Measurements from ENCODE around the gene ANKRD65.
"Not testable (repeated sequence)": the region's sequence is repeated elsewhere in the genome, so short reads cannot be mapped to it uniquely, and the experiment has no call there.

The ANKRD65 gene

DNA sequence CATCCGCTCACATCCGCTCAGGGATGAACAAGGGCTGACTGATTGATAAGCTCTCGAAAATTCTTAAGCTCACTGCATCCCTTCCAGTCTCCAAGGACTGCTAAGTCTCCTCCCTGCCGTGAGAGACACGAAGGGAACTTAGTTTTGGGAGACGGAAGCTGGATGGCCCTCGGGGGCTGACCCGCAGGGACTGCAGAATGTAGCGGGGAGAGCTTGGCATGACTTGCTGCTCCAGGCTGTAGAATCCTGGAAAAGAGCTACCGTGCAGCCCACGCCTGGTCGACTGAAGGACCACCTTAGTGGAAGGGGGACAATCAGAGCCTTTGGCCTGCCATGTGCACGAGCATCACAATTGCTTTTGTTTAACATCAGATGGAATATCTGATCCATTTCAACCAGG lies 5.3 kb downstream of the ANKRD65 start:
- no peak for DNase-seq

DNA sequence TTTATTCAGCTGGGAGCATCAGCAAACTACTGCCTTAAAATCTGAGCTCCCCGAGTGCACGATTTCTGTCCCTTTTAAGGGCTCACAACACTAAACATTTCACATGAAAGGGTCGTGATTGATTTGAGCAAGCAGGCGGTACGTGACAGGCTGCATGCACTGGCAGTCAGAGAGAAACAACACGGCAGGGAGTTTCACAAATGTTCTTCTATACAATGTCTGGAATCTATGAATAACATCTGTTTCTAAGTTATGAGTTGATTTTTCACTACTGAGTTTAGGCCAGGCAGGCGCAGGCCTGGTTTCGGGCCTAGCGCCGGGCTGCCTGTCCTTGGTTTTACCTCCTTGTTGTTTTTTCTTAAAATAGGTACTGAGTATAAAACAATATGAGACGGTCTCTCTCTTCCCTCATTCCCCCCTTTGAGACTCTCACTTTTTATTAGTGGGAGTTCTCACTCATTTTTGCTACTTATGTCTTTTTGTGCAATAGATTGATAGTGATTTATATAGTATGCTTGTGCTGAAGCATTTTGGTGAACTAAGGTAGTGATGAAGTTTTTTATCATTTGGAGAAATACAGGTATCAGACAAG lies 8.7 kb downstream of the ANKRD65 start:
- peak in 1 of 5 experiments; percentile 35 for DNase-seq

DNA sequence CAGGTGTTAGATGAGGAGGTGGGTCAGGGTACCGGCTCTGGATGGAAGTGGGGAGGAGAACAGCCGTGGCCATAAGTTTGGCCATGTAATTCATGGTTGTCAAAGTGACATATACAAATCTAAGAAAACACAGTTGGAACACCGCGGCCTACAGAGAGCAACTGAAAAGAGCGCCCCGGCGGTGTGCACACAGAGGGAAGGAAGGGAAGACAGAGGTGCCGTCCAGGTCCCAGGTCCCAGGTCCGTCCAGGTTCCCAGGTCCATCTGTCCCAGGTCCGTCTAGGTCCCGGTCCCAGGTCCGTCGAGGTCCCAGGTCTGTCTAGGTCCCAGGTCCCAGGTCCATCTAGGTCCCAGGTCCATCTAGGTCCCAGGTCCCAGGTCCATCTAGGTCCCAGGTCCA lies 9.4 kb downstream of the ANKRD65 start:
- no peak for DNase-seq

DNA sequence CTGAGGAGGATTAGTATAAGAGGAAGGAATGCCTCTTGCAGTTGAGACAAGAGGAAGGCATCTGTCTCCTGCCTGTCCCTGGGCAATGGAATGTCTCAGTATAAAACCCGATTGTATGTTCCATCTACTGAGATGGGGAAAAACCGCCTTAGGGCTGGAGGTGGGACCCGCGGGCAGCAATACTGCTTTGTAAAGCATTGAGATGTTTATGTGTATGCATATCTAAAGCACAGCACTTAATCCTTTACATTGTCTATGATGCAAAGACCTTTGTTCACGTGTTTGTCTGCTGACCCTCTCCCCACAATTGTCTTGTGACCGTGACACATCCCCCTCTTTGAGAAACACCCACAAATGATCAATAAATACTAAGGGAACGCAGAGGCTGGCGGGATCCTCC lies 10.8 kb downstream of the ANKRD65 start:
- DNase-seq: not testable (repeated sequence)

DNA sequence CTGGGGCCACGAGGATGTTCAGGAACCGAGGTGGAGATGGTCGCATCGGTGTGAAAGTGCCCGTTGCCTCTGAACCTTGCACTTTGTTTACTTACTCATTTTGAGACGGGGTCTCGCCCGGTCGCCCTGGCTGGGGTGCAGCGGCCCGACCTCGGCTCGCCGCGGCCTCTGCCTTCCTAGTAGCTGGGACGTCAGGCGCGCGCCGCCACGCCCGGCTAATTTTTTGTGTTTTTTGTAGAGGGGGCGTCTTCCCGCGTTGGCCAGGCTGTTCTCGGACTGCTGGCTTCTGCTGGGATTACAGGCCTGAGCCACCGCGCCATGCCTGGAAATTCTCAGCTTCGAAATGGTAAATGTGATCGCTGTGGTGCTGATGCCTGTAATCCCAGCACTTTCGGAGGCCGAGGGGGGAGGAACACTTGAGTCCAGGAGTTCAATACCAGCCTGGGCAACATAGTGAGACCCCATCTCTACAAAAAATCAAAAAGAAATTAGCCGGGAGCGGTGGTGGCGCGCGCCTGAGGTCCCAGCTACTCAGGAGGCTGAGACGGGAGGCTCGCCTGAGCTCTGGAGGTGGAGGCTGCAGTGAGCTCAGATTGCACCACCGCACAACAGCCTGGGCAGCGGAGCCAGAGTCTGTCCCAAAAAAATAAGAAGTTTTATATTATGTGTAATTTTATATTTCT lies 13.3 kb downstream of the ANKRD65 start:
- peak in 2 of 5 experiments; percentile 27 to 29 for DNase-seq

DNA sequence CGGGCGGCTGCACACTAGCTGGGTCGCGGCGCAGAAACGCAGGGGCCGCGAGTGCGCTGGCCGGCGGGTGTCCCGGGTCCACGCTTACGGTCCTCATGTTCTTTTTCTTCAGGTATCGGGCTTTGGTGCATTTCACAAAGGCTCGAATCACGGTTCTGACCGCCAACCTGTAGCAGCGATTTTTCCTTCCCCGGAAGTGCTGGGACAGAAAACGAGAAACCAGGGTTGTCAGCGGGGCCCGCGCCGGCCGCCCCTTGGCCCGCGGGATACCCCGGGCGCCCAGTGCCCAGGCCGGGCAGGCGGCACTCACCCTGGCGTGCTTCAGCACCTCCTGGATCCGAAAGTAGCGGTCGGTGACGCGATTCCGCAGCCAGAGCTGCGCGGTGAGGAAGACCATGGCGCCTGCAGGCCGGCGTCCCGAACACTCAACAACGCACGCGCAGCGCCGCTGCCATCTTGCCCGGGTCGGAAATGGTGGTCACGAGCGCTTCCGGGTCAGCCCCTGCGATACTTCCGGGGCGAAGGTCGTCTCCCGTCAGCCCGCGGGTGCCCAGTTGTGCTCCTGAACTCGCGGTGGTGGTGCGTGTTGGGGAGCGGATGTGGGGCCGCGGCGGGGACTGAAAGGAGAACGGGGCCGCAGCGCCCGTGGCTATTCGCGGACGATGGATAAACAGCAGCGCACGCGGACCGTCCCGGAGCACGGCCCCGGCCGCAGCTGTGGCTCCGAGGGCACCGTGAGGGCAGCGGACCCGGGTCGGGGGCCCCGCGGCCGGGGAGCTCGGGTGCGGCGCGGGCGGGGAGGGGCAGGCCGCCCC lies 14.0 kb downstream of the ANKRD65 start, which contains the start of gene MRPL20:
Gene MRPL20 (minus strand): TSS at position 473 of the 815 bp plus-strand sequence. CDS start 76 bp downstream, at position 397.
- DNase-seq: peak; percentile 93 to 98 (median 95)

DNA sequence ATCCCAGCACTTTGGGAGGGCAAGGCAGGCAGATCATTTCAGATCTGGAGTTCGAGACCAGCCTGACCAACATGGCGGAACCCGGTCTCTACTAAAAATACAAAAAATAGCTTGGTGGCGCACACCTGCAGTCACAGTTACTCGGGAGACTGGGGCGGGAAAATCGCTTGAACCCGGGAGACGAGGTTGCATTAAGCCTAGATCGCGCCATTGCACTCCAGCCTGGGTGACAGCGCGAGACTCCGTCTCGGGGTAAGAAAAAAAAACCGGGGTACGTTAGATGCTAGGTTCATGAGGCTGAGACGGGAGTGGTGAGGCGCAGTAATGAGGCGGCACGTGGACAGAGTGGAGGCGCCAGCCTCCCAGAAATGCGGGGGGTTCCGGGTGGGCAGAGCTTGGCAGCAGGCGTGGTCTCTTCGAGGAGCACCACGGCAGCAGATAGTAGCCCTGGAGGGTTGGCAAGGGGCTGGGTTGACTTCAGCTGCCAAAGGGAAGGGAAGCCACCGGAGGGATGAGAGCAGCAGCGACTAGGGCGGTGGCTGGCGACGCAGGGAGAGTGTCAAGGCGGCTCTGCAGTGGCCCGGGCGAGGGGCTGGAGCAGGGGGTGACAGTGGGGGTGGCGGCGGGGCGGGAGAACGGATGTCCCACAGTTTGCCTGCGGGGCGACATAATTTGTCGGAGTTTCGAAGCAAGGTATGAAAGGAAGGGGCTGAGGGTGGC lies 14.8 kb downstream of the ANKRD65 start:
- peak in 1 of 5 experiments; percentile 24 for DNase-seq

DNA sequence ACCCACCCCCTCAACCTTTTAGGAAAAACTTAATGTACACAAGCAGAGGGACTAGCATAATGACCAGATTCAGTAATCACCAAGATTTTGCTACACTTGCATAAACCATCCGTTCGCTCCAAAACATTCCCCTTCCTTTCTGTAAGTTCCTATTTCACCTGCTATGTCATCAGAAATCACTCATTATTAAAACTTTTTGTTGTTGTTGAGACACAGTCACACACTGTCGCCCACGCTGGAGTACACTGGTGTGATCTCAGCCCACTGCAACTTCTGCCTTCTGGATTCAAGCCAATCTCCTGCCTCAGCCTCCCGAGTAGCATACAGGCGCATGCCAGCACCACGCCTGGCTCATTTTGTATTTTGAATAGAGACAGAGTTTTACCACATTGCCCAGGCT lies 17.4 kb downstream of the ANKRD65 start:
- no peak for DNase-seq

DNA sequence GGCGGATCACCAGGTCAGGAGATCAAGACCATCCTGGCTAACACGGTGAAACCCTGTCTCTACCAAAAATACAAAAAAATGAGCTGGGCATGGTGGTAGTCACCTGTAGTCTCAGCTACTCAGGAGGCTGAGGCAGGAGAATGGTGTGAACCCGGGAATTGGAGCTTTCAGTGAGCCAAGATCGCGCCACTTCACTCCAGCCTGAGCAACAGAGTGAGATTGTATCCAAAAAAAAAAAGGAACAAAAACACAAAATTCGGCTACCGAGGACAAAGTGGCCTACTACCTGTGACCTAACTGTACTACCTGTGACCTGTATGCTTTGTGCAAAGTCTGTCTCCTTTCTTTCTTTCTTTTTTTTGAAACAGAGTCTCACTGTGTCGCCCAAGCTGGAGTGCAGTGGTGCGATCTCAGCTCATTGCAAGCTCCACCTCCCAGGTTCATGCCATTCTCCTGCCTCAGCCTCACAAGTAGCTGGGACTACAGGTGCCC lies 18.1 kb downstream of the ANKRD65 start:
- not testable (repeated sequence) for DNase-seq

DNA sequence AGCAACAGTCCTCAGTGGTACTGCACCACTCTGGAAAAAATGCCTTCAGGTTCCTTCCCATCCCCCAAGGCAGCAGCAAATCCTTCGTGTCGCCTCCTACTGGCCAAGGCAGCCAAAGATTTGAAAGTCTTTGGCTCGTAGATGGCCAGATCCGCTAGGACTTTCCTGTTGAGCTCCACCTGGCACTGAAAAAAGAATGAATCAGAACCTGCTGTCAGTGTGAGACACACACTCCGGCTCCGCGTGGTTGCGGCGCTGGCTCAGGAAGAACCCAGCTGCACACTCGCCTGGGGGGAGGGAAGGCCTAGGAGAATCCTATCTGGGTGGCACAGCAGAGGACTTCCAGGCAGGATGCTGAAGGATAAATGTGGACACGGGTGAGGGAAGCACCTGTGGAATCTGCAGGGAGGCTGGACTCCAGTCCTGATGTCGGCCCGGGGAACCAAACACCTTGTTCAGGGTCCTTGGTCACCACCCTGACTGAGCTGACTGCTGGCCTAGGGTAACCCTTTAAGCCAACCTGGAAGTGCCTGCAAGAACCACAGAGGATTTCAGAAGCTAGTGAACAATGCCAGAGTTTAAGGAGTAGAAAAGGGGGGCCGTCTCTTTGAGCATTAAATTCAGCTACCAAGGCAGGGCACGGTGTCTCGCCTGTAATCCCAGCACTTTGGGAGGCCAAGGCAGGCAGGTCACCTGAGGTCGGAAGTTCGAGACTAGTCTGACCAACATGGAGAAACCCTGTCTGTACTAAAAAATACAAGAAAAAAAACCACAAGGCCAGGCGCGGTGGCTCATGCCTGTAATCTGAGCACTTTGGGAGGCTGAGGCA lies 18.8 kb downstream of the ANKRD65 start:
- peak in 1 of 5 experiments; percentile 51 for DNase-seq

DNA sequence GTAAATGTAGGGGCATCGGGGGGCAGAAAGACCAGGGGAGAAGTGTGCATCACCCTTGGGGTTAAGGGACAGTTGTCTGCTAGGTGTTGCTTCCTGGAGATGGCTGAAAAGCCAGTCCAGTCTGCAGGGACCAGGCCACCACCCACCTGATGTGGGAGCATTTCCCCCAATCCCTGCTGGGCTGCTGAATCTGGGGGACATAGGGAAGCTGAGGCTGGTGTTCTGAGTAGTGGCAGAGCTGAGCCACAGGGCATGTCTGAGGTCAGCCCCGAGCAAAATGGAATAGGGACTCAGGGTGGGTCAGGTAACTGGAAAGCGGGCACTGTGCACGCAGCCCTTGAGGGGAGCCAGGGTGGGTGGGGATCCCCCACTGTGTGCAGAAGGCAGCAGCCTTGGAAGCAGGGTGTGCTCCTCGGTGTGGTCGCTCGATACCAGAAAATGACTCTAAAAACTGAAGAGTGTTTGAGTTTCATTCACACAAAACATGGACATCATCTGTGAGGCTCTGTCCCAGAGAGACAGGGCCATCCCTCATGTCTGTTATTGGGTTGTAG lies 19.5 kb downstream of the ANKRD65 start:
- DNase-seq: no peak

DNA sequence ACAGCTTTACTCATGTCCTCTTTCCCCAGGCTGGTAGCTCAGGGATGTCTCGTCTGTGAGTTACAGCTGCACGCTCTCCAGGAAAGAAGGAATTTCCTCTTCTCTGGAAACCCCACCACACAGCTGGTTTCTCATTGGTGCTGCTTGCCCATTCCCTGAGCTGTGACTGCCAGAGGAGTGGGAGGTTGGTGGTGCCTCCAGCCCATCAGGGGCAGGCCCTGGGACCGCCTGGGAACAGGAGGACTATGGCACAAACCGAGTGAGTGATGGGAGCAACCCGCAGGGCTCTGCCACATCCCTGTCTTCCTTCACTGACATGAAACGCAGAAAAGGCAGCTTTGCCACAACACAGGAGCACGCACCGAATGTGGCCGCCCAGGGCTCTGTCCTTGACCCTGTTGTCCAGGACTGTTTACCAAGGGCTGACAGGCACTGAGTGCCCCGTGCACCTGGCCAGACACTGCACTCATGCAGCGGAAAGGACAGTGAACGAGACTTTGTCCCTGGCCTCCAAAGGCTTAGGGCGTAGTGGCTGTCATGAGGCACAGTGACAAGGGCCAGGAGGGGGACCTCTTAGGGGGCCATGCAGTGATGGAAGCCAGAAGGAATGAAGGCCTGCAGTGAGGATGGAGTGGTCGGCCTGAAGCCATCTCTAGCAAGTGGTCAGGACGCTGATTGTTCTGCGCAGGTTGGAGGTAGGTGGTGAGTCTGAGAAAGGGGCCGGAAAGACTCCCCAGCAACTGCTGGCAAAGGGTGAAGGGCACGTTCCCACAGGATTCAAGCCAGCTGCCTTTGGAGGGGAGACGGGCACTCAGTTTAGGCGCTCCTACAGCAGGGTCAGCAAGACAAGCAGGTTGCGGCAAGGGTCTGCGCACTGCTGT lies 20.3 kb downstream of the ANKRD65 start:
- no peak for DNase-seq

DNA sequence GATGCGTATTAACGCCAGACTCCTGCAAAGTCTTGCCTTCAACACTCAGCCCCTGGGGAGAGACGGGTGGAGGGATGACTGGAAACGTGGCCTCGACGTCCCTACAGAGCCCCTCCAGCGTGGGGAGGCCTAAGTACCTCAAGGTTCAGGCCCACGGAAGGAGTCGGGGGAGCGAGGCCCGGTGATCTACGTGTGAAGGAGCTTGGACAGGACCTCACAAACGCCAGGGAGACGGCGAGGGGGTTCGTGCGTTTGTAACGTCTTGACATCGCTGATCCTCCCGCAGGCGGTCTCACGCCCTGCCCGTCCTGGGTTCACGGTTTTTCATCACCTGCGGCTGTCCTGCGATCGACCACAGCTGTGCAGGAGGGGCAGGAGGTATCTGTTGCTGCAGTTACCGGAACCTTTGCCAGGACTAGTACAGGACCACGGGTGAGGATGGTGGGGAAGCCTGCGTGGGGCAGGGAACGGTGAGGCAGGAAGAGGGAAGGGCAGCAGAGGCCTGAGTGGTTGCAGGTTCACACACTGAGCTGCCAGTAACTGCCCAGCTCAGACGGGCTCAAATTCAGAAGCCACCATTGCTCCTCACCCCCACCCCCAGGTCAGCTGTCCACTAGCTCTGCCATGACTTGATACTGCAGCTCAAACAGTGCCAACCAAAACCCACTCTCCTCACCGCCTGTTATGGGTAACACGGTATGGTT lies 21.1 kb downstream of the ANKRD65 start:
- peak in 1 of 5 experiments; percentile 39 for DNase-seq

DNA sequence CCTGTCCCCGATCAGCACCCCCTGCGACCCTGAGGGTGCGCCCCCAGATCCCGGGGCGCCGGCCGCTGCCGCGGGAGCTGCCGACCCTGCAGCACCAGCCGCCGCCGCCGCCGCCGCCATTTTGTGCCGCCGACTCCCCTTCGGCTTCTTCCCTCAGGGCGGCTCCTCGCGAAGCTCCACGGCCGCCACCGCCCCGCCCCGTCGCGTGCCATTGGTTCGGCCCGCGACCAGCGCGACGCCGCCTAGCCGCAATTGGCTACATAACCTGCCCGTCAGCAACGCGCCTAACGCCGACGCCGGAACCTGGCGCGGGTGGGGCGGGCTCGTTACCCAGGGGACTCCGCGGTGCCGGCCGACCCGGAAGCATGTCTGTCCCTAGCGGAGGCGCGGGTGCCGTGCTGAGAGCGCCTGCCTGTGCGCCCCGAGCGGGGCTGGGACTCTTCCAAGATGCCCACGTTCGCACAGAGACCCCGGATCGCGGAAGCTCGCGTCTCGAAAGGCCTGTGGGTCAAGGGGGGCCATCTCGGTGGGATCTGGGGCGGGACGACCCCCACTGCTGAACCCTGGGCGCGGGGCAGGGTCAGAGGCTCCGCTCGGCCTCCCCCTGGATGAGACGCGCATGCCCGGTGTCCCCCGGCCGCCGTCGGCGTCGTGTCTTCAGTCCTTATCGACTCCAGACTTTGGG lies 21.7 kb downstream of the ANKRD65 start, which contains the start of gene CCNL2:
Gene CCNL2 (minus strand): TSS at position 149 of the 685 bp plus-strand sequence. CDS start 29 bp downstream, at position 120.
- peak; percentile 97 to 100 (median 99) for DNase-seq

DNA sequence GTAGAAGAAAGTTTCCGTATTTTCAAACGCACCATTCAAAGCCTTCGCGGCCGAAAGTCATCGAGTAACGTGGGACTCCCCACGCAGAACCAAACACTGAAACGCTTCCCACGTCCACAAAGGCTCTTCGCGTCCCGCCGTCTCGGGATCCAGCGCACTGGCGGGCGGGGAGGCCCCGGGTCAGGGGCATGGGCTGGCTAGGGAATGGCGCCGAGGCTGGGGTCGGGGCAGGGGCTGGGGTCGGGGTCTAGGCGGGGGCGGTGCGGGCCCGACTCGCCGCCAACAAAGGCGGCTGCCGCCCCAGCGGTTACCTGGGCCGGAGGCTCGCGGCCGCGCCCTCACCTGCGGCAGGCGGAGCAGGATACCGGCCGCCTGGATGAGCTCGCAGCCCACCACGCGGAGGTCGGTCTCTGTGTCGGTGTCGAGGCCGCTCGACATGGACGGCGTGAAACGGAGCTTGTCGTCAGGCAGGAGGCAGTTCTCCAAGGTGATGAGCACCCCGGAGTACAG lies 22.3 kb downstream of the ANKRD65 start:
- DNase-seq: peak in 2 of 5 experiments; percentile 7 to 23

DNA sequence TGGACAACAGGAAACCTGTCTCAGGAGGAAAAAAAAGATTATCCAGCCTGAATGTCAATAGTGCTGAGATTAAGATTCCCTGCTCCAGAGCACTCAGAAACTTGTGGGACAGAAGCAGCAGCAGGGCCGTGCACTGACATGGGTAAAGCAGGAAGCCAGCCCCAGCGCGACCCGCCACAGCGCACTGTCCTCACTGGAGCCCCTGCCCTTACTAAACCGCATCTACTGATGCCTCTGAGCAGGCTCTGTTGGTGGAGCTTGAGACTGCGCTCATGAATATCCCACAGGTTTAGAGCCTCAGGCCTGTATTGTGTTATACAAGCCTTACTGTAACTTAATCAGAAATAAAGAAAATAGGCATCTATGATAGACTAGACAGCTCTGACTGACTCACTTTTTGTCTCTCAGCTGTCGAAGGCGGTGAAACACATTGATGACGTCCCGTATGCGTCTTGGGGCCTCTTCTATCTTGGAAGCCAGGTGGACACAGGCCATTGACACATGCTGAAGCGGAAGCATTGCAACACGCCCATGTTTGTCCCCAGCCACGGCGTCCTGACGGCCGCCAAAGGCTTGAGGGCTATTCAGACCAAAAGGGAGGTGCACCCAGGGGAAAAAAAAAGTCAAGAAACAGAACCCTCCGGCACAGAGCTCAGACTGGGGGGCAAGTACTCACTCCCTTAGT lies 23.1 kb downstream of the ANKRD65 start:
- DNase-seq: peak in 1 of 5 experiments; percentile 36

DNA sequence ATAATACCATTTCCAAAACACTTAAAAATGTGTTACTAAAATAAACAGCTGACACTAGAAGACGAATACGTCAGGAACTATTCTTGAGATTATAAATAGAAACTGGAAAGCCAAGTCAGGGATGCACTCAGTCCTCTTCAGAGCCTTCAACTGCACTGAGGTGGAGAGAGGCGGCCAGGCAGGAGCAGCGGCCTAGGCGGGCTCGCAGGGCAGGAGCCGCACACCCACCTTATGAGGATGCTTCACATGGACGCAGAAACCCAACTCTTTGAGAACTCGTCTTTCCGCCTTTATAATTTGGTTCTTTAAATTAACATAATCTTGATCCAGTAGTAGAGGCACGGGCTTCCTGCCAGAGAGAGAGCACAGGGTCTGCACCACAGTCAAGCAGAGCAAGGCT lies 25.9 kb downstream of the ANKRD65 start:
- DNase-seq: no peak

DNA sequence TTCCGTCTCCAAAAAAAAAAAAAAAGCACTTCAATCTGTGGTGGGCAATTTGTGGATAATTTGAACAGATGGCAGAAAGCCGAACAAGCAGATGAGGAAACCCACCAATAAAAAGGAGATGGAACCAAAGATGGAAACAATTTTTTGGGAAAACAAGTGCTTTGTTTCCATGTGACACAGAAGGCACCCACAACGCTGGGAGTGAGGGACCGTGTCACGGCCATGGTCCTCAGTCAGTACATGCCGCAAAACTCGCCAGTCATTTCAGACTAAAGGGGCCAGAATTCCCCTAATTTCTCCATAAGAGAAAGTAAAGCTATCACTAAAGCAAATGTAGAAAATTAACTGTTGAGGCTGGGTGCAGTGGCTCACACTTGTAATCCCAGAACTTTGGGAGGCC lies 27.0 kb downstream of the ANKRD65 start:
- DNase-seq: no peak
